ENCODE data around the gene PROSER3.

The PROSER3 gene

DNA sequence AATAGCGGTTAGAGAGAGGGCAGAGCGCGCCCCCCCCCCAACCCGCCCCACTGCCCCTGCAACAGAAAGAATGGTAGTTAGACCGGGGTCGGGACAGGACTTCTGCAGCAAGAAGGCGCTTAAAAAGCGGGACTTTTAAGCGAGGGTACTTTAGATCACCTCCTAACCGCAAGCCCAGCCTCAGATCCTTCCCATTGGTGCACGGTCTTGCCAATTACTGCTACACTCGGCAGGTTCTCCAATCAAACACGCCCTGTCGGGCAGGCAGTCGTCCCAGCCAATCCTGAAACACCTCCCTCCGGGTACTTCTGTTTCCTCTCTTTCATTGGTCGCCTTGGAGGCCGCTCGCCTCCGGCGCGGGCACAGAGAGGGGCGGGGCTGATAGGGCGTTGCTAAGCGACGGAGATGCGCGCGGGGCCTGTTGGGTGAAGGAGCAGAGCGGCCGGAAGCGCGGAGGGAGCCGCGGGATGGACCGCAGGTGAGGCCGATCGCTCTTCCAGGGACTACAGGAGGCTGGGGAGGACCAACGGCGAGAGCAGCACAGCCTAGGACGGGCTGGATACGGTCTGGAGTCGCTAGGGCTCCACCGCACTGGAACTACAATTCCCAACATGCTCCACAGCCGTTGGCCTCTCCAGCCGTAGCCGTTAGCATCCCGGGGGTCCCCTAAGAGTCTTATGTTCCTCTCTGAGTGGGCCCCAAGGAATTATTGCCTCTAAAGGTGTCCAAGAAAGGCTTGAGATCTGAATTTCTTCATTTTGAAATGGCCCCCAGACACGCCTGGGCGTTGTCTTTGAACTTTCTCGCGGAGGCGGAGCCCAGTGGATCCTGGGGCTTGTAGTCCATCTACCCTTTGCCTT lies at the start of gene PROSER3:
PROSER3 (plus strand) TSS at position 428 of the 860 bp plus-strand sequence; CDS start at position 468, 40 bp downstream.
- no peak for TF ChIP-seq CTCF (conservative IDR thresholded peaks at IDR 0.05; ENCODE audit: low read depth, low read length)
- peak within 1 kb of the TSS; percentile 83 for H3K4me3 ChIP-seq (ENCODE audit: low read length)
- DNase-seq (ENCODE audit: low read depth) = peak; percentile 99

DNA sequence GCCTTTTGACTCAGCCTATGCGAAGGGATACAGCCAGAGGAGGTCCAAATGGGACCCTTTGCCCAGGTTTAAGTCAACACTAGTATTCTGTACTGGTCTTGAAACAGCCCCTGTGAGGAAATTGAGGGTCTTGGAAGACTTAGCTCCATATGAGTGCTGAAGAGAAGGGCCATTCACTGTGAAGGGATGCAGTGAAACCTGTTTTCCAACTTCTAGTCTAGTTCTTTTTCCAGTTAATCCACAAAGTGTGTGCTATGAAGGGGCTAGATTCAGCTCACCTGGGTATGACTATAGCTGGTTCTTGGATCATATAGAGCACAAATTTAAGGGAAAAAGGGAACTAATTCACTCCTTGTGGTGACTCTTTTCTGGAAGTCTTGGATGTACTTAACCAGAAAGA lies 49.6 kb upstream of the PROSER3 start:
- H3K4me3 ChIP-seq (ENCODE audit: low read length) = no peak overlapping the region
- no peak for DNase-seq (ENCODE audit: low read depth)
- no peak for TF ChIP-seq CTCF (conservative IDR thresholded peaks at IDR 0.05; ENCODE audit: low read depth, low read length)

- no peak overlapping the region for H3K4me3 ChIP-seq (ENCODE audit: low read length)
- TF ChIP-seq CTCF (conservative IDR thresholded peaks at IDR 0.05; ENCODE audit: low read depth, low read length) = no peak
- no peak for DNase-seq (ENCODE audit: low read depth)
Observed at GRCh38 chr19:35710784-35711723, 46.9 kb upstream of the PROSER3 start.

GRCh38 chr19:35712567-35713505 lies 45.1 kb upstream of the PROSER3 start:
- H3K4me3 ChIP-seq (ENCODE audit: low read length) = no peak overlapping the region
- no peak for TF ChIP-seq CTCF (conservative IDR thresholded peaks at IDR 0.05; ENCODE audit: low read depth, low read length)
- no peak for DNase-seq (ENCODE audit: low read depth)

GRCh38 chr19:35713506-35713850 lies 44.5 kb upstream of the PROSER3 start:
- no peak overlapping the region for H3K4me3 ChIP-seq (ENCODE audit: low read length)
- DNase-seq (ENCODE audit: low read depth) = no peak
- TF ChIP-seq CTCF (conservative IDR thresholded peaks at IDR 0.05; ENCODE audit: low read depth, low read length) = no peak

DNA sequence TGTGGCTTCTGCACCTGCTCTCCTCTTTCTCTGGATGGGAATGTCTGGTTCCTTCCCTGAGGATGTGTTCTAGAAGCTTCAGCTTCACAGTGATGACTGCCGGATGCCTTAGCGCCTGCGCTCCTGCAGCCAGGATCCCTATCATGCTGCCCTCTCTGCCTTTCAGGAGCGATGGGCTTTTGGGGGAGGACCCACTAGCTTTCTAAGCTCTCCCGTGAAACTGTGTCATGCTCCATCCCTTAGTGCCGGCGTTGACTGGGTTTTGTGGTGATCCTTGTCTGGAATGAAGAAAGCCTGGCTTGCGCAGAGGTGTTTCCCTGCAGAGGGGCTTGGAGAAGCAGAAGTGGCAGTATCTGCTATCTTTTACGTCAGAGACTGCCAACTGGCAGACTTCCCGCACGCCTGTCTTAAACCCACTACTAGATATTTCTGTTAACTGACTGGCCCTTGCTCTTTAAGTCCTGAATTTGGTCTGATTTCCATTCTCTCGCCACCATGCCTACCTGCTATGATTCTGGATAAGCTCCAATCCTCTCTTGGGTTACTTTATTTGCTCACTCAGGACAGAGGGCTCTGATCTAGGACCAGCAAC lies 44.0 kb upstream of the PROSER3 start:
- no peak for TF ChIP-seq CTCF (conservative IDR thresholded peaks at IDR 0.05; ENCODE audit: low read depth, low read length)
- H3K4me3 ChIP-seq (ENCODE audit: low read length) = no peak overlapping the region
- no peak for DNase-seq (ENCODE audit: low read depth)
